Skeletal muscle satellite cell (primary cell): ENCODE data around the gene GPC3.
"Not testable (repeated sequence)": the region's sequence is repeated elsewhere in the genome, so short reads cannot be mapped to it uniquely, and the experiment has no call there.

Experiments used
- H3K27me3 ChIP-seq: 2 replicates; pipeline ENCODE4 v1.7.0; 2013; ENCODE audit warnings: low read length; ENCODE audit not compliant: control insufficient read depth, insufficient read depth
- H3K36me3 ChIP-seq: 2 replicates; pipeline ENCODE4 v1.7.0; 2013; ENCODE audit warnings: mild to moderate bottlenecking, control low read depth, low read length; ENCODE audit not compliant: insufficient read depth
- H3K4me1 ChIP-seq: 2 replicates; pipeline ENCODE4 v1.7.0; 2013; ENCODE audit warnings: low read length; ENCODE audit not compliant: control insufficient read depth, insufficient read depth
- H3K4me2 ChIP-seq: 2 replicates; pipeline ENCODE4 v1.7.0; 2013; ENCODE audit warnings: mild to moderate bottlenecking, low read length
- H3K4me3 ChIP-seq: 2 replicates; pipeline ENCODE4 v1.7.0; 2013; ENCODE audit warnings: low read length
- H3K9ac ChIP-seq: 2 replicates; pipeline ENCODE4 v1.7.0; 2013; ENCODE audit warnings: mild to moderate bottlenecking, low read depth, low read length, moderate library complexity
- H3K9me3 ChIP-seq: replicated peaks from 2 replicates; pipeline ENCODE4 v1.7.0; 2013; ENCODE audit warnings: mild to moderate bottlenecking, control low read depth, low read length

The GPC3 gene

GRCh38 chrX:133991814-133992213, 6.4 kb upstream of the GPC3 start:
- H3K4me3 ChIP-seq, result no peak overlapping the region

GRCh38 chrX:133991057-133991456, 5.7 kb upstream of the GPC3 start:
- H3K4me2 ChIP-seq, H3K4me3 ChIP-seq: not testable (repeated sequence)

More at GRCh38 chrX:133991814-133992213, 6.4 kb upstream of the GPC3 start:
- Histone ChIP-seq H3K4me2 (no peak overlapping the region), H3K4me1 (no peaks in the 10 kb centered on the region), H3K27me3 (no peaks in the 10 kb centered on the region), H3K36me3 (no peaks in the 10 kb centered on the region), H3K9me3 (no peaks in the 10 kb centered on the region), H3K9ac (no peak overlapping the region)

GRCh38 chrX:133989993-133990392, 4.6 kb upstream of the GPC3 start:
- H3K27me3 ChIP-seq, result peaks cover 3% of the 10 kb centered on the region
- no peak overlapping the region for H3K4me2 ChIP-seq
- H3K9ac ChIP-seq, result no peak overlapping the region
- no peaks in the 10 kb centered on the region for H3K9me3 ChIP-seq
- H3K4me3 ChIP-seq, result no peak overlapping the region
- H3K36me3 ChIP-seq, result no peaks in the 10 kb centered on the region
- H3K4me1 ChIP-seq, result no peaks in the 10 kb centered on the region

More at GRCh38 chrX:133991057-133991456, 5.7 kb upstream of the GPC3 start:
- H3K36me3 ChIP-seq, H3K9me3 ChIP-seq, H3K27me3 ChIP-seq, H3K4me1 ChIP-seq, H3K9ac ChIP-seq: not testable (repeated sequence)

GRCh38 chrX:133989490-133989889, 4.1 kb upstream of the GPC3 start:
- no peak overlapping the region for H3K4me3 ChIP-seq
- peaks cover 7% of the 10 kb centered on the region for H3K27me3 ChIP-seq
- no peaks in the 10 kb centered on the region for H3K36me3 ChIP-seq

GRCh38 chrX:133988010-133988409, 2.6 kb upstream of the GPC3 start:
- Histone ChIP-seq H3K4me1 (no peaks in the 10 kb centered on the region), H3K27me3 (peaks cover 21% of the 10 kb centered on the region), H3K36me3 (no peaks in the 10 kb centered on the region), H3K9ac (no peak overlapping the region), H3K4me3 (no peak overlapping the region), H3K9me3 (no peaks in the 10 kb centered on the region), H3K4me2 (no peak overlapping the region)

More at GRCh38 chrX:133989490-133989889, 4.1 kb upstream of the GPC3 start:
- Histone ChIP-seq H3K4me2 (no peak overlapping the region), H3K9ac (no peak overlapping the region), H3K4me1 (no peaks in the 10 kb centered on the region), H3K9me3 (no peaks in the 10 kb centered on the region)

- H3K27me3 ChIP-seq, result peaks cover 28% of the 10 kb centered on the region
- no peaks in the 10 kb centered on the region for H3K9me3 ChIP-seq
- H3K36me3 ChIP-seq, result no peaks in the 10 kb centered on the region
- H3K4me3 ChIP-seq, result no peak overlapping the region
- H3K9ac ChIP-seq, result no peak overlapping the region
- no peak overlapping the region for H3K4me2 ChIP-seq
- H3K4me1 ChIP-seq, result no peaks in the 10 kb centered on the region
Observed at GRCh38 chrX:133987188-133987587, 1.8 kb upstream of the GPC3 start.

- no peaks in the 10 kb centered on the region for H3K36me3 ChIP-seq
- no peak overlapping the region for H3K9ac ChIP-seq
- no peaks in the 10 kb centered on the region for H3K4me1 ChIP-seq
- H3K4me3 ChIP-seq, result no peak overlapping the region
- no peaks in the 10 kb centered on the region for H3K9me3 ChIP-seq
- H3K27me3 ChIP-seq, result peaks cover 31% of the 10 kb centered on the region
- peak overlapping the region; percentile 58 for H3K4me2 ChIP-seq
Observed at GRCh38 chrX:133985967-133986683, 731 bp upstream of the GPC3 start.

GRCh38 chrX:133984857-133985163, 584 bp downstream of the GPC3 start:
- no peak overlapping the region for H3K4me2 ChIP-seq

GRCh38 chrX:133983974-133984845, 1.2 kb downstream of the GPC3 start:
- Histone ChIP-seq H3K9ac (no peak overlapping the region), H3K9me3 (no peaks in the 10 kb centered on the region), H3K4me2 (no peak overlapping the region), H3K4me1 (no peaks in the 10 kb centered on the region), H3K4me3 (no peak overlapping the region), H3K36me3 (no peaks in the 10 kb centered on the region), H3K27me3 (peaks cover 39% of the 10 kb centered on the region)

More at GRCh38 chrX:133984857-133985163, 584 bp downstream of the GPC3 start:
- no peaks in the 10 kb centered on the region for H3K4me1 ChIP-seq
- H3K27me3 ChIP-seq, result peaks cover 37% of the 10 kb centered on the region
- no peak overlapping the region for H3K9ac ChIP-seq
- H3K36me3 ChIP-seq, result no peaks in the 10 kb centered on the region
- no peak overlapping the region for H3K4me3 ChIP-seq
- no peaks in the 10 kb centered on the region for H3K9me3 ChIP-seq

- H3K9ac ChIP-seq, result no peak overlapping the region
- H3K36me3 ChIP-seq, result no peaks in the 10 kb centered on the region
- no peak overlapping the region for H3K4me2 ChIP-seq
- H3K4me3 ChIP-seq, result no peak overlapping the region
- H3K4me1 ChIP-seq, result no peaks in the 10 kb centered on the region
- no peaks in the 10 kb centered on the region for H3K9me3 ChIP-seq
- peaks cover 39% of the 10 kb centered on the region for H3K27me3 ChIP-seq
Observed at GRCh38 chrX:133983256-133983973, 2.0 kb downstream of the GPC3 start.

GRCh38 chrX:133981924-133982323, 3.5 kb downstream of the GPC3 start:
- H3K4me2 ChIP-seq, result no peak overlapping the region
- H3K4me3 ChIP-seq, result no peak overlapping the region
- H3K9ac ChIP-seq, result no peak overlapping the region
- no peaks in the 10 kb centered on the region for H3K36me3 ChIP-seq
- H3K9me3 ChIP-seq, result no peaks in the 10 kb centered on the region
- H3K27me3 ChIP-seq, result peaks cover 44% of the 10 kb centered on the region
- H3K4me1 ChIP-seq, result no peaks in the 10 kb centered on the region
